Smooth muscle cell (in vitro differentiated cells): ENCODE measurements around the gene NGEF. TPM values are rescaled to one million over a fixed set of nuclear protein-coding genes. Genes with fewer than 3 reads are reported as not detected.
A peak's percentile ranks its signal among the peaks of the same experiment; 100 is the strongest.

Experiments used
- DNase-seq: peaks from one replicate; lab custom pipeline; 2025; ENCODE audit not compliant: unreplicated experiment; lab: John Stamatoyannopoulos, UW
- H2AFZ ChIP-seq: fragments of 200-600 bp; sonication (generic); 2 replicates; pipeline ENCODE4 v1.6.0; 2016; ENCODE audit warnings: antibody characterized with exemption, low read depth, mild to moderate bottlenecking
- H3F3A ChIP-seq: fragments of 200-600 bp; sonication (generic); 2 replicates; pipeline ENCODE4 v1.6.0; 2017; ENCODE audit warnings: antibody characterized with exemption, low read depth
- H3K27ac ChIP-seq: fragments of 200-600 bp; sonication (generic); 2 replicates; pipeline ENCODE4 v1.5.1; 2016; ENCODE audit warnings: low read depth, mild to moderate bottlenecking
- H3K27me3 ChIP-seq: fragments of 200-600 bp; sonication (generic); 2 replicates; pipeline ENCODE4 v1.6.1; 2016; ENCODE audit warnings: low read depth, mild to moderate bottlenecking
- H3K36me3 ChIP-seq: fragments of 200-600 bp; sonication (generic); 2 replicates; pipeline ENCODE4 v1.5.1; 2016; ENCODE audit warnings: low read depth
- H3K4me1 ChIP-seq: fragments of 200-600 bp; sonication (generic); 2 replicates; pipeline ENCODE4 v1.5.1; 2016; ENCODE audit warnings: low read depth
- H3K4me2 ChIP-seq: fragments of 200-600 bp; sonication (generic); 2 replicates; pipeline ENCODE4 v1.6.0; 2016; ENCODE audit warnings: mild to moderate bottlenecking
- H3K4me3 ChIP-seq: fragments of 200-600 bp; sonication (generic); 2 replicates; pipeline ENCODE4 v1.5.1; 2016; ENCODE audit warnings: mild to moderate bottlenecking
- H3K79me2 ChIP-seq: fragments of 200-600 bp; sonication (generic); 2 replicates; pipeline ENCODE4 v1.6.0; 2016; ENCODE audit warnings: low read depth, mild to moderate bottlenecking
- H3K9ac ChIP-seq: fragments of 200-600 bp; sonication (generic); 2 replicates; pipeline ENCODE4 v1.6.0; 2016; ENCODE audit warnings: low read depth
- H3K9me3 ChIP-seq: fragments of 200-600 bp; sonication (generic); replicated peaks from 2 replicates; pipeline ENCODE4 v1.5.1; 2016; ENCODE audit warnings: low read depth
- H4K20me1 ChIP-seq: fragments of 200-600 bp; sonication (generic); 2 replicates; pipeline ENCODE4 v1.6.0; 2016; ENCODE audit warnings: low read depth
- CTCF ChIP-seq: fragments of 200-600 bp; sonication (generic); IDR thresholded peaks from 2 replicates; pipeline ENCODE4 v1.5.1; 2017; ENCODE audit warnings: borderline replicate concordance, mild to moderate bottlenecking, antibody characterized with exemption; ENCODE audit not compliant: insufficient read depth, poor library complexity, severe bottlenecking
- WGBS: methylation state at CpG from one replicate; pipeline ENCODE4 v1.1.7; 2016; ENCODE audit warnings: low lambda C conversion rate; 5-methylcytosine and 5-hydroxymethylcytosine counted together
- polyA plus RNA-seq: library from polyadenylated mRNA; unstranded; fragments of >200 nt; fragmentation: Nextera tagmentation; extraction: Ambion mirVana; gene quantifications from 2 replicates; pipeline ENCODE4 v1.2.1, GENCODE V29; 2016
- total RNA-seq: library from RNA; depleted of rRNA; stranded (reverse); fragments of >200 nt; gene quantifications from 2 replicates; pipeline ENCODE4 v1.2.3, GENCODE V29; 2014

NGEF gene
- total and polyA plus RNA-seq, 2 experiments from 2014 or later = 0.09 TPM; not detected in 1

GRCh38 chr2:232929303-232930058 lies 83.6 kb downstream of the NGEF start:
- Histone ChIP-seq H3K4me2 (no peak overlapping the region), H3K4me3 (no peak overlapping the region), H3K36me3 (no peaks in the 10 kb centered on the region), H3K27ac (no peak overlapping the region), H2AFZ (no peak overlapping the region), H3K79me2 (no peaks in the 10 kb centered on the region), H3K9ac (no peak overlapping the region), H3K4me1 (peaks cover 28% of the 10 kb centered on the region), H3F3A (no peaks in the 10 kb centered on the region), H3K27me3 (peaks cover 70% of the 10 kb centered on the region), H3K9me3 (no peaks in the 10 kb centered on the region), H4K20me1 (no peaks in the 10 kb centered on the region)
- DNase-seq = no peak
- WGBS = 72% methylated on average over 9 of the region's 9 CpGs
- no peak for TF ChIP-seq CTCF

GRCh38 chr2:232928551-232929302 lies 84.3 kb downstream of the NGEF start:
- DNase-seq = no peak
- Histone ChIP-seq H2AFZ (no peak overlapping the region), H3K4me2 (peak overlapping the region; percentile 80), H3F3A (no peaks in the 10 kb centered on the region), H3K36me3 (no peaks in the 10 kb centered on the region), H3K9ac (no peak overlapping the region), H3K4me3 (peak overlapping the region; percentile 34), H3K27me3 (peaks cover 74% of the 10 kb centered on the region), H3K27ac (no peak overlapping the region), H3K79me2 (no peaks in the 10 kb centered on the region), H3K9me3 (no peaks in the 10 kb centered on the region), H3K4me1 (peaks cover 28% of the 10 kb centered on the region), H4K20me1 (no peaks in the 10 kb centered on the region)
- TF ChIP-seq CTCF = no peak
- 8% methylated on average over 56 of the region's 56 CpGs for WGBS

- Histone ChIP-seq H3K36me3 (no peaks in the 10 kb centered on the region), H3K4me2 (peak overlapping the region; percentile 89), H3K9ac (no peak overlapping the region), H2AFZ (no peak overlapping the region), H3K4me3 (peak overlapping the region; percentile 42), H3K27me3 (peaks cover 72% of the 10 kb centered on the region), H4K20me1 (no peaks in the 10 kb centered on the region), H3K9me3 (no peaks in the 10 kb centered on the region), H3K4me1 (peaks cover 28% of the 10 kb centered on the region), H3F3A (no peaks in the 10 kb centered on the region), H3K79me2 (no peaks in the 10 kb centered on the region), H3K27ac (no peak overlapping the region)
- 0% methylated on average over 27 of the region's 114 CpGs for WGBS
- no peak for DNase-seq
- TF ChIP-seq CTCF = no peak
Observed at GRCh38 chr2:232927793-232928550, 85.1 kb downstream of the NGEF start.
